ENCODE data around the gene EIF5A2.
"Not testable (repeated sequence)": the region's sequence is repeated elsewhere in the genome, so short reads cannot be mapped to it uniquely, and the experiment has no call there.

Gene EIF5A2

GRCh38 chr3:170908235-170909116 is at the start of gene EIF5A2:
EIF5A2 (minus strand) TSS chr3:170908637; CDS start chr3:170907806, 831 bp downstream.
- ATAC-seq (peak; percentile 97), DNase-seq (peak; percentile 96)

- ATAC-seq (no peak), DNase-seq (no peak)
Measured at GRCh38 chr3:170956647-170957046, 48.2 kb upstream of the EIF5A2 start.

- no peak for ATAC-seq
- no peak for DNase-seq
Measured at GRCh38 chr3:170953736-170954135, 45.3 kb upstream of the EIF5A2 start.

- DNase-seq (no peak), ATAC-seq (no peak)
Measured at GRCh38 chr3:170953229-170953628, 44.8 kb upstream of the EIF5A2 start.

- DNase-seq, result no peak
- no peak for ATAC-seq
Measured at GRCh38 chr3:170949211-170949610, 40.8 kb upstream of the EIF5A2 start.

- DNase-seq (no peak), ATAC-seq (no peak)
Measured at GRCh38 chr3:170947018-170947769, 38.8 kb upstream of the EIF5A2 start.

- no peak for ATAC-seq
- DNase-seq, result no peak
Measured at GRCh38 chr3:170942011-170942410, 33.6 kb upstream of the EIF5A2 start.

- no peak for ATAC-seq
Measured at GRCh38 chr3:170941551-170941950, 33.1 kb upstream of the EIF5A2 start.

GRCh38 chr3:170933039-170933438 is 24.6 kb upstream of the EIF5A2 start:
- not testable (repeated sequence) for DNase-seq, ATAC-seq

More at GRCh38 chr3:170941551-170941950, 33.1 kb upstream of the EIF5A2 start:
- no peak for DNase-seq

- ATAC-seq, DNase-seq: not testable (repeated sequence)
Measured at GRCh38 chr3:170923553-170923952, 15.1 kb upstream of the EIF5A2 start.

- no peak for DNase-seq
- ATAC-seq, result no peak
Measured at GRCh38 chr3:170918715-170919114, 10.3 kb upstream of the EIF5A2 start.

GRCh38 chr3:170914690-170915089 is 6.3 kb upstream of the EIF5A2 start:
- DNase-seq, result no peak
- ATAC-seq, result no peak

GRCh38 chr3:170914212-170914611 is 5.8 kb upstream of the EIF5A2 start:
- ATAC-seq, result no peak

GRCh38 chr3:170911051-170911450 is 2.6 kb upstream of the EIF5A2 start:
- ATAC-seq, result no peak
- DNase-seq, result no peak

More at GRCh38 chr3:170914212-170914611, 5.8 kb upstream of the EIF5A2 start:
- no peak for DNase-seq

- ATAC-seq (no peak), DNase-seq (no peak)
Measured at GRCh38 chr3:170910542-170910941, 2.1 kb upstream of the EIF5A2 start.

- DNase-seq (no peak), ATAC-seq (no peak)
Measured at GRCh38 chr3:170909129-170909903, 879 bp upstream of the EIF5A2 start.

- DNase-seq (peak; percentile 6), ATAC-seq (no peak)
Measured at GRCh38 chr3:170907637-170908234, 701 bp downstream of the EIF5A2 start.

- DNase-seq, result no peak
- no peak for ATAC-seq
Measured at GRCh38 chr3:170905862-170906261, 2.6 kb downstream of the EIF5A2 start.

- ATAC-seq, result no peak
Measured at GRCh38 chr3:170903123-170903522, 5.3 kb downstream of the EIF5A2 start.

GRCh38 chr3:170899455-170899854 is 9.0 kb downstream of the EIF5A2 start:
- ATAC-seq (no peak), DNase-seq (no peak)

More at GRCh38 chr3:170903123-170903522, 5.3 kb downstream of the EIF5A2 start:
- DNase-seq, result no peak

- DNase-seq (no peak), ATAC-seq (no peak)
Measured at GRCh38 chr3:170897978-170898377, 10.5 kb downstream of the EIF5A2 start.

GRCh38 chr3:170897199-170897598 is 11.2 kb downstream of the EIF5A2 start:
- not testable (repeated sequence) for ATAC-seq, DNase-seq
